Glutamatergic neuron (in vitro differentiated cells): ENCODE measurements around the gene AFF3. TPM values are rescaled to one million over a fixed set of nuclear protein-coding genes. Genes with fewer than 3 reads are reported as not detected.

Source experiments
- DNase-seq: peaks from one replicate; pipeline ENCODE4 v3.0.0; 2022
- H3K27ac Mint-ChIP-seq: one replicate; pipeline ENCODE4 v1.8.0; 2020; ENCODE audit warnings: mild to moderate bottlenecking, mixed read lengths, inconsistent platforms; ENCODE audit not compliant: unreplicated experiment
- H3K27me3 Mint-ChIP-seq: one replicate; pipeline ENCODE4 v1.8.0; 2020; ENCODE audit warnings: mild to moderate bottlenecking, moderate library complexity, mixed read lengths, inconsistent platforms; ENCODE audit not compliant: unreplicated experiment
- H3K36me3 Mint-ChIP-seq: one replicate; pipeline ENCODE4 v1.8.0; 2020; ENCODE audit warnings: mild to moderate bottlenecking, mixed read lengths, inconsistent platforms; ENCODE audit not compliant: unreplicated experiment
- H3K4me1 Mint-ChIP-seq: one replicate; pipeline ENCODE4 v1.8.0; 2020; ENCODE audit warnings: mild to moderate bottlenecking, low read depth, mixed read lengths, inconsistent platforms; ENCODE audit not compliant: unreplicated experiment
- H3K4me3 Mint-ChIP-seq: one replicate; pipeline ENCODE4 v1.8.0; 2020; ENCODE audit warnings: mild to moderate bottlenecking, mixed read lengths, inconsistent platforms; ENCODE audit not compliant: unreplicated experiment
- H3K9me3 Mint-ChIP-seq: one replicate; pipeline ENCODE4 v1.8.0; 2020; ENCODE audit warnings: mild to moderate bottlenecking, moderate library complexity, mixed read lengths, inconsistent platforms; ENCODE audit not compliant: unreplicated experiment
- total RNA-seq: library from RNA; stranded (reverse); fragmentation: NEBNext Ultra II Directional; extraction: Animal tissue kit (Norgen Biotek cat#: 25700); gene quantifications from one replicate; pipeline ENCODE4 v1.2.1, GENCODE V29; 2021; ENCODE audit not compliant: unreplicated experiment
- TF ChIP-seq, protein P1 (sequence below): fragments of 200-600 bp; sonication (generic); IDR thresholded peaks from one replicate; pipeline ENCODE4 v1.5.0; 2021; ENCODE audit not compliant: partially characterized antibody, unreplicated experiment

The AFF3 gene
- total RNA-seq, 1 donor from 2014 or later: 125 TPM

DNA sequence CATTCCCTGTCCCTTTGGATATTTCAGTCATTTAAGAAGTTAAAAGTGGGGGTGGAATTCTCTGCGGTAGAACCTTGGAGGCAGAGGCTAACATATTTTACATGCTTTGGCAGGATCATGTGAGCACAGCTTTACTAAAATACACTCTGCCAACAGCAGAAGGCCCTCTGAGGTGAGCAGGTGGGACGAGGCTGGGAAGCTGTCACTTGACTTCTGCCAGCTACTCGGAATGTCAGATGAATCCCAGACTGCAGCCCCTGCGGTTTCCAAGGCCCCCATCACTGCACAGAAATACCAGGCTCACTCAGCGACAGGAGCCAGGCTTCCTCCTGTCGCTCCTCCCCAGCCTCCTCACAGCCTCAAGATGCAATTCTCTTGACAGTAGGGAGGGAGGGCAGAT lies 431.7 kb downstream of the AFF3 start:
- no peak overlapping the region for H3K4me3 Mint-ChIP-seq
- peak; percentile 31 for DNase-seq
- TF ChIP-seq, protein P1, sequence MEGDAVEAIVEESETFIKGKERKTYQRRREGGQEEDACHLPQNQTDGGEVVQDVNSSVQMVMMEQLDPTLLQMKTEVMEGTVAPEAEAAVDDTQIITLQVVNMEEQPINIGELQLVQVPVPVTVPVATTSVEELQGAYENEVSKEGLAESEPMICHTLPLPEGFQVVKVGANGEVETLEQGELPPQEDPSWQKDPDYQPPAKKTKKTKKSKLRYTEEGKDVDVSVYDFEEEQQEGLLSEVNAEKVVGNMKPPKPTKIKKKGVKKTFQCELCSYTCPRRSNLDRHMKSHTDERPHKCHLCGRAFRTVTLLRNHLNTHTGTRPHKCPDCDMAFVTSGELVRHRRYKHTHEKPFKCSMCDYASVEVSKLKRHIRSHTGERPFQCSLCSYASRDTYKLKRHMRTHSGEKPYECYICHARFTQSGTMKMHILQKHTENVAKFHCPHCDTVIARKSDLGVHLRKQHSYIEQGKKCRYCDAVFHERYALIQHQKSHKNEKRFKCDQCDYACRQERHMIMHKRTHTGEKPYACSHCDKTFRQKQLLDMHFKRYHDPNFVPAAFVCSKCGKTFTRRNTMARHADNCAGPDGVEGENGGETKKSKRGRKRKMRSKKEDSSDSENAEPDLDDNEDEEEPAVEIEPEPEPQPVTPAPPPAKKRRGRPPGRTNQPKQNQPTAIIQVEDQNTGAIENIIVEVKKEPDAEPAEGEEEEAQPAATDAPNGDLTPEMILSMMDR: no peak
- peaks cover 2% of the 10 kb centered on the region for H3K27me3 Mint-ChIP-seq
- H3K4me1 Mint-ChIP-seq: peaks cover 35% of the 10 kb centered on the region
- peak overlapping the region; percentile 24 for H3K27ac Mint-ChIP-seq
- H3K9me3 Mint-ChIP-seq: peaks cover 6% of the 10 kb centered on the region
- H3K36me3 Mint-ChIP-seq: no peaks in the 10 kb centered on the region

DNA sequence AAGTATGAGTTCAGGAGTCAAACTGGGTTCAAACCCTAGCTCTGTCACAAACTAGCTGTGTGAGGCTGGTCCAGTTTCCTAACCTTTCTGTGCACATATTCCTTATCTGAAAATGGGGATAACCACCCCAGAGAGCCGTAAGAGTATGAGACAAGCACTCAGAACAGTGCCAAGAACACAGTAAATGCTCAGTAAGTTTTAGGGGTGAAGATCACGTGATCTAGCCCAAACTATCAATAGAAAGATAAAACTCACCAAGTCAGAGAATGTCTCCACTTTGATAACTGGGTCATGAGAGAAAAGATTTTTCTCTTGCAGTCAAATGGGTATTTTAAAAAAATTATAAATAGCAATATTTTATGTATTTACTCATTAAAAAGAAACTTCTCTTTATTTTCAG lies 433.2 kb downstream of the AFF3 start:
- H3K36me3 Mint-ChIP-seq: no peaks in the 10 kb centered on the region
- TF ChIP-seq, protein P1: no peak
- H3K4me3 Mint-ChIP-seq: no peak overlapping the region
- H3K4me1 Mint-ChIP-seq: peaks cover 35% of the 10 kb centered on the region
- H3K9me3 Mint-ChIP-seq: peaks cover 6% of the 10 kb centered on the region
- H3K27ac Mint-ChIP-seq: no peak overlapping the region
- peaks cover 2% of the 10 kb centered on the region for H3K27me3 Mint-ChIP-seq
- no peak for DNase-seq

DNA sequence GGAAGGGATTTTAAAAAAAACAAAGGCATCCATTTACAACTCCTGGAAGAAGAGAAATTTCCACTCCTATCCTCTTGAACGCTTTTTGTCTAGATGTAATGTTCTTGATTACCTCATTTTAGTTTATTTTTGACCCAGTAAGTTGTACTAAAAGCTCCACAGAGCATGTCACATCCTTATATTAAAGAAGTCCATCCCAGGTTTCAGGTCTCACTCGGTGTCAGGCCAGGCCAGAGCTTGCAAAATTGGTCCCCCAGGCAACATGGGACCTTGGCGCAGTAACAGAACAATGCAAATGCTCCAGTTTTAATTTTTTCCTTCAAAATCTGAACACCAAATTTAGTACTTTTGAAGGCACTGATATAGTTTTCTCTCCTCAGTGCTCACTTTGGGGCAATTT lies 434.2 kb downstream of the AFF3 start:
- H3K9me3 Mint-ChIP-seq: peaks cover 6% of the 10 kb centered on the region
- peaks cover 2% of the 10 kb centered on the region for H3K27me3 Mint-ChIP-seq
- no peak overlapping the region for H3K27ac Mint-ChIP-seq

DNA sequence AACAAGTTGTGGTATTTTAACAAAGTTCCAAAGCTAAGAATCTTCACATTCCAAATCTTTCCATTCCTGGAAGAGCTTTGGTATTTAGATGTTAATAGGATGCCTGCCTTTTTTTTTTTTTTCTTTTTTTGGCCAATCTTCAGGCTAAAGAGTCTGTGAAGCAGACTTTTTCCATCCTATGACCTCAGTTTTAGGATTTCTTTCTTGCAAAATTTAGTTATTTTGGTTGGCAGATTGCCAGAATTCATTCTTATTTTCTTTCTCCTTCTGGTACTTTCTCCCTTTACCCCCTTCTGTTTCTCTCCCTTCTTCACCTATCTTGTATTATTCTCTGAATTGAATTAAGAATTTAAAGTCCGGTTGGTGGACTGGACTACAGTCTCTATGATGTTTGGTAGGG lies 434.8 kb downstream of the AFF3 start:
- Mint-ChIP-seq H3K4me1 (peaks cover 35% of the 10 kb centered on the region), H3K27ac (no peak overlapping the region), H3K36me3 (no peaks in the 10 kb centered on the region), H3K4me3 (no peak overlapping the region), H3K9me3 (peaks cover 6% of the 10 kb centered on the region), H3K27me3 (peaks cover 2% of the 10 kb centered on the region)
- DNase-seq: no peak
- TF ChIP-seq, protein P1: no peak

More for the DNA sequence above, 434.2 kb downstream of the AFF3 start:
- TF ChIP-seq, protein P1: no peak
- Mint-ChIP-seq H3K4me3 (no peak overlapping the region), H3K4me1 (peaks cover 35% of the 10 kb centered on the region), H3K36me3 (no peaks in the 10 kb centered on the region)
- no peak for DNase-seq

DNA sequence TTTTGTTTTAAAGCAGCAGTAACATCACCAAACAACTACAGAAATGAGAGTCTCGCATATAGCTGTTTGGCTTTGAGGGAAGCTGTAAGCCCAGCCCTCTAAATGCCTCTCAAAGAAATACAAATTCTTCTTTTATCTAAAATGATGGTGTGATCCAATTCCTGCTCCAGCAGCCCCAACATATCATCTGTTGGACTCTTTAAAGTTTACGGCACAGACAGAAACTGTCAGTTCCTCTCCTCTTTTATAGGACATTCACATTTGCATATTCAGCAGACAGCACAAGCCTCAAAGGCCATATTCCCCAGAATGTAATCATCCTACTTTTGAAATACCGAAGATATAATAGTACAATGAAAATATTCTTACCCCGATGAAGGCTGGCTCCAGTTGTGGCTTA lies 435.7 kb downstream of the AFF3 start:
- TF ChIP-seq, protein P1: no peak
- peaks cover 35% of the 10 kb centered on the region for H3K4me1 Mint-ChIP-seq
- no peak overlapping the region for H3K27ac Mint-ChIP-seq
- H3K9me3 Mint-ChIP-seq: peaks cover 4% of the 10 kb centered on the region
- no peak overlapping the region for H3K4me3 Mint-ChIP-seq
- H3K27me3 Mint-ChIP-seq: peaks cover 2% of the 10 kb centered on the region
- no peak for DNase-seq
- no peaks in the 10 kb centered on the region for H3K36me3 Mint-ChIP-seq
